ENCODE results near the gene IL17D. TPM values are rescaled to one million over a fixed set of nuclear protein-coding genes. Genes with fewer than 3 reads are reported as not detected.

IL17D gene
- total RNA-seq, 4 donors from 2014 or later = 1.4 to 7.2 (median 4.2) TPM

DNA sequence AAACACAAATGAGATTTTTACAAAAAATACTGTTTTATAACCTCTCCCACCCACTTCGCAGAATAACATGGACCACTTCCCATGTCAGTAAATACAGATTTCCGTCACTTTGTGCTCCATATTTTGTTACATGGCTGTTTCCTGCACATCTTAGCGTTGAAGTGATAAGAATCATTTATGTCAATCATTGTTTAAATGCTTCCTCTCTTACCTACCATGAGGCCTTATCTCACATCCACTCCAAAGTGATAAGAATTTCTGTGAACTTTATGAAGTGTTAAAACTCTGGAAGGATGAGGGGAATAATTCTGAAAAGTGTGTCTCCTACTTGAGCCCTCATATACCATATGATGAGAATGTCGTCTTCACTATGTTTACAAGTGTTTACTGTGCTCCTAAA, 36.6 kb upstream of the IL17D start:
- no peak for ATAC-seq
- Histone ChIP-seq H3K9me3 (no peaks in the 10 kb centered on the region), H3K27ac (no peak overlapping the region), H3K4me1 (peaks cover 0 to 5% (median 0%) of the 10 kb centered on the region in 3 donors), H3K36me3 (peaks cover 0 to 43% of the 10 kb centered on the region in 2 donors), H3K4me3 (no peak overlapping the region), H3K27me3 (no peaks in the 10 kb centered on the region)
- TF ChIP-seq EP300 (IDR thresholded peaks at IDR 0.05) = no peak
- TF ChIP-seq, protein P1, sequence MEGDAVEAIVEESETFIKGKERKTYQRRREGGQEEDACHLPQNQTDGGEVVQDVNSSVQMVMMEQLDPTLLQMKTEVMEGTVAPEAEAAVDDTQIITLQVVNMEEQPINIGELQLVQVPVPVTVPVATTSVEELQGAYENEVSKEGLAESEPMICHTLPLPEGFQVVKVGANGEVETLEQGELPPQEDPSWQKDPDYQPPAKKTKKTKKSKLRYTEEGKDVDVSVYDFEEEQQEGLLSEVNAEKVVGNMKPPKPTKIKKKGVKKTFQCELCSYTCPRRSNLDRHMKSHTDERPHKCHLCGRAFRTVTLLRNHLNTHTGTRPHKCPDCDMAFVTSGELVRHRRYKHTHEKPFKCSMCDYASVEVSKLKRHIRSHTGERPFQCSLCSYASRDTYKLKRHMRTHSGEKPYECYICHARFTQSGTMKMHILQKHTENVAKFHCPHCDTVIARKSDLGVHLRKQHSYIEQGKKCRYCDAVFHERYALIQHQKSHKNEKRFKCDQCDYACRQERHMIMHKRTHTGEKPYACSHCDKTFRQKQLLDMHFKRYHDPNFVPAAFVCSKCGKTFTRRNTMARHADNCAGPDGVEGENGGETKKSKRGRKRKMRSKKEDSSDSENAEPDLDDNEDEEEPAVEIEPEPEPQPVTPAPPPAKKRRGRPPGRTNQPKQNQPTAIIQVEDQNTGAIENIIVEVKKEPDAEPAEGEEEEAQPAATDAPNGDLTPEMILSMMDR (IDR thresholded peaks at IDR 0.05) = no peak
- TF ChIP-seq POLR2AphosphoS5 (IDR thresholded peaks at IDR 0.05) = no peak
- TF ChIP-seq POLR2A (IDR thresholded peaks at IDR 0.05) = no peak
- 81 to 93% methylated on average over 4 of the region's 4 CpGs for WGBS, 2 donors (ENCODE audit: low coverage in 1 of 2)

DNA sequence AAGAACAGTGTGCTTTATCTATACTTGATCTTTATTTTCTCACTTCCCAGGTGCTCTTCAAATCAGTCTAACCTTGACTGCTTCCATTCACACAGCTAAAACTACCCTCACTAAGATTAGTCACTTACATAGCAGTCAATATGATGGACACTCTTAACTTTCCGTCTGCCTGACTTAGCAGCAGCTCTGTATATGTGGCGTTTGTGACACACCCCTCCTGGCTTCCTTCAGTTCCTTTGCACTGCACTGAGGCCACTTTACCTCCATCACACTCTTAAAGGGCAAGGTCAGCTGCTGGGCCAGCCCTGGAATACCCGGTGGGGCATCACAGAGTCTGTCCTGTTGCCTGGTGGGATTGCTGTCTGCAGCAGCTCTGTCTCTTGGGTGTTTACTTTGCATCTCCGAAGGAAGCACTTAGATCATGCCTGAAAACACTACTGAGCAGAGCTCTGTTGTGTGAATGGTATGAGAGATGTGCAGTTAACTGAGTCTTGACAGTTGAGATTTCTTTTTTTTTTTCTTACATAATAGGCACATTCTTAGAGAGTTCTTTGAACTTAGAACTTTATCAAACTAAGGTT, 35.6 kb upstream of the IL17D start:
- peaks cover 0 to 52% of the 10 kb centered on the region in 2 donors for H3K36me3 ChIP-seq
- H3K4me3 ChIP-seq = no peak overlapping the region
- H3K27me3 ChIP-seq = no peaks in the 10 kb centered on the region
- 38 to 40% methylated on average over 1 to 2 of the region's 4 CpGs for WGBS, 2 donors (ENCODE audit: low coverage in 1 of 2)
- no peak overlapping the region for H3K27ac ChIP-seq
- H3K4me1 ChIP-seq = peaks cover 0 to 5% (median 0%) of the 10 kb centered on the region in 3 donors
- no peaks in the 10 kb centered on the region for H3K9me3 ChIP-seq
- no peak for ATAC-seq
- TF ChIP-seq, protein P1 (IDR thresholded peaks at IDR 0.05) = no peak
- no peak for TF ChIP-seq POLR2A (IDR thresholded peaks at IDR 0.05)

- no peak for ATAC-seq
- Histone ChIP-seq H3K36me3 (peaks cover 0 to 52% of the 10 kb centered on the region in 2 donors), H3K27ac (no peak overlapping the region), H3K4me3 (no peak overlapping the region), H3K9me3 (no peaks in the 10 kb centered on the region), H3K4me1 (peaks cover 0 to 5% (median 0%) of the 10 kb centered on the region in 3 donors), H3K27me3 (no peaks in the 10 kb centered on the region)
- TF ChIP-seq, protein P1 (IDR thresholded peaks at IDR 0.05) = no peak
- no peak for TF ChIP-seq EP300 (IDR thresholded peaks at IDR 0.05)
- no peak for TF ChIP-seq POLR2A (IDR thresholded peaks at IDR 0.05)
- TF ChIP-seq POLR2AphosphoS5 (IDR thresholded peaks at IDR 0.05) = no peak
- 64 to 80% methylated on average over 1 to 5 of the region's 5 CpGs for WGBS, 2 donors (ENCODE audit: low coverage in 1 of 2)
Measured at GRCh38 chr13:20669162-20669561, 34.3 kb upstream of the IL17D start.

- no peak for ATAC-seq
- H3K4me3 ChIP-seq = no peak overlapping the region
- no peaks in the 10 kb centered on the region for H3K27me3 ChIP-seq
- WGBS, 2 donors (ENCODE audit: low coverage in 1 of 2) = 88 to 100% methylated on average over 1 of the region's 1 CpG
- H3K27ac ChIP-seq = no peak overlapping the region
- H3K36me3 ChIP-seq = peaks cover 0 to 43% of the 10 kb centered on the region in 2 donors
- H3K9me3 ChIP-seq = no peaks in the 10 kb centered on the region
- TF ChIP-seq POLR2AphosphoS5 (IDR thresholded peaks at IDR 0.05) = no peak
- TF ChIP-seq EP300 (IDR thresholded peaks at IDR 0.05) = no peak
- TF ChIP-seq, protein P1 (IDR thresholded peaks at IDR 0.05) = no peak
- TF ChIP-seq POLR2A (IDR thresholded peaks at IDR 0.05) = no peak
- peaks cover 0 to 5% (median 0%) of the 10 kb centered on the region in 3 donors for H3K4me1 ChIP-seq
Measured at GRCh38 chr13:20671789-20672188, 31.7 kb upstream of the IL17D start.

- no peak overlapping the region for H3K27ac ChIP-seq
- WGBS, 2 donors (ENCODE audit: low coverage in 1 of 2) = 44 to 100% methylated on average over 2 of the region's 2 CpGs
- ATAC-seq = no peak
Measured at GRCh38 chr13:20672772-20673171, 30.7 kb upstream of the IL17D start.

More at GRCh38 chr13:20672772-20673171, 30.7 kb upstream of the IL17D start:
- Histone ChIP-seq H3K27me3 (no peaks in the 10 kb centered on the region), H3K9me3 (no peaks in the 10 kb centered on the region), H3K4me1 (peaks cover 0 to 5% (median 0%) of the 10 kb centered on the region in 3 donors), H3K4me3 (no peak overlapping the region), H3K36me3 (peaks cover 0 to 43% of the 10 kb centered on the region in 2 donors)
- TF ChIP-seq POLR2AphosphoS5 (IDR thresholded peaks at IDR 0.05) (no peak), EP300 (IDR thresholded peaks at IDR 0.05) (no peak), POLR2A (IDR thresholded peaks at IDR 0.05) (no peak)
- TF ChIP-seq, protein P1 (IDR thresholded peaks at IDR 0.05) = no peak
